ENCODE results near the gene ACOT11.
"Not testable (repeated sequence)": the region's sequence is repeated elsewhere in the genome, so short reads cannot be mapped to it uniquely, and the experiment has no call there.

Gene ACOT11

GRCh38 chr1:54547601-54548388, at the start of gene ACOT11:
TSS of gene ACOT11 (plus strand) at chr1:54548228. CDS start at chr1:54548310, 82 bp downstream.
- DNase-seq (ENCODE audit: low spot score): no peak

GRCh38 chr1:54498383-54499096, 49.5 kb upstream of the ACOT11 start:
- DNase-seq (ENCODE audit: low spot score): no peak

- DNase-seq (ENCODE audit: low spot score): no peak
These were observed 49.0 kb upstream of the ACOT11 start for GRCh38 chr1:54499097-54499359.

- DNase-seq (ENCODE audit: low spot score): no peak
These were observed 48.5 kb upstream of the ACOT11 start for GRCh38 chr1:54499360-54500106.

GRCh38 chr1:54500107-54500431, 48.0 kb upstream of the ACOT11 start:
- DNase-seq (ENCODE audit: low spot score): no peak

GRCh38 chr1:54501849-54502248, 46.2 kb upstream of the ACOT11 start:
- DNase-seq (ENCODE audit: low spot score): no peak

- DNase-seq (ENCODE audit: low spot score): no peak
These were observed 45.7 kb upstream of the ACOT11 start for GRCh38 chr1:54502342-54502741.

GRCh38 chr1:54506594-54506993, 41.4 kb upstream of the ACOT11 start:
- no peak for DNase-seq (ENCODE audit: low spot score)

- no peak for DNase-seq (ENCODE audit: low spot score)
These were observed 40.8 kb upstream of the ACOT11 start for GRCh38 chr1:54507033-54507870.

GRCh38 chr1:54510715-54511270, 37.2 kb upstream of the ACOT11 start:
- no peak for DNase-seq (ENCODE audit: low spot score)

- not testable (repeated sequence) for DNase-seq (ENCODE audit: low spot score)
These were observed 34.0 kb upstream of the ACOT11 start for GRCh38 chr1:54513921-54514580.

- DNase-seq (ENCODE audit: low spot score): no peak
These were observed 31.6 kb upstream of the ACOT11 start for GRCh38 chr1:54516249-54516920.

GRCh38 chr1:54517496-54517895, 30.5 kb upstream of the ACOT11 start:
- DNase-seq (ENCODE audit: low spot score): no peak

GRCh38 chr1:54518489-54518888, 29.5 kb upstream of the ACOT11 start:
- DNase-seq (ENCODE audit: low spot score): no peak

- DNase-seq (ENCODE audit: low spot score): no peak
These were observed 28.3 kb upstream of the ACOT11 start for GRCh38 chr1:54519709-54520108.

- no peak for DNase-seq (ENCODE audit: low spot score)
These were observed 27.3 kb upstream of the ACOT11 start for GRCh38 chr1:54520631-54521321.

GRCh38 chr1:54526565-54526964, 21.5 kb upstream of the ACOT11 start:
- DNase-seq (ENCODE audit: low spot score): not testable (repeated sequence)

- no peak for DNase-seq (ENCODE audit: low spot score)
These were observed 19.4 kb upstream of the ACOT11 start for GRCh38 chr1:54528613-54529012.

GRCh38 chr1:54532033-54532432, 16.0 kb upstream of the ACOT11 start:
- no peak for DNase-seq (ENCODE audit: low spot score)

- not testable (repeated sequence) for DNase-seq (ENCODE audit: low spot score)
These were observed 11.4 kb upstream of the ACOT11 start for GRCh38 chr1:54536656-54537055.

All from germinal center (tissue), 1 donor.